Gastrocnemius medialis (tissue), 4 donors: ENCODE measurements around the gene MDFIC2.

Experiments used
- POLR2A ChIP-seq, 2 donors: fragments of 450-650 bp; IDR thresholded peaks; one replicate each; pipeline ENCODE4 v1.6.1; 2017; ENCODE audit warnings: antibody characterized with exemption in 2 of 2, mild to moderate bottlenecking in 2 of 2, moderate library complexity in 2 of 2
- TF ChIP-seq, protein P1 (sequence below), 5 experiments: fragments of 450-650 bp in 3 of 5; fragments of 200-600 bp in 2 of 5; sonication (generic) in 2 of 5; IDR thresholded peaks in 4 of 5; conservative IDR thresholded peaks in 1 of 5; 1 replicate in 4 of 5; 2 replicates in 1 of 5; pipeline ENCODE4 v1.5.1; 2016 to 2019; ENCODE audit warnings: antibody characterized with exemption in 5 of 5, mild to moderate bottlenecking in 3 of 5, moderate library complexity in 3 of 5

DNA sequence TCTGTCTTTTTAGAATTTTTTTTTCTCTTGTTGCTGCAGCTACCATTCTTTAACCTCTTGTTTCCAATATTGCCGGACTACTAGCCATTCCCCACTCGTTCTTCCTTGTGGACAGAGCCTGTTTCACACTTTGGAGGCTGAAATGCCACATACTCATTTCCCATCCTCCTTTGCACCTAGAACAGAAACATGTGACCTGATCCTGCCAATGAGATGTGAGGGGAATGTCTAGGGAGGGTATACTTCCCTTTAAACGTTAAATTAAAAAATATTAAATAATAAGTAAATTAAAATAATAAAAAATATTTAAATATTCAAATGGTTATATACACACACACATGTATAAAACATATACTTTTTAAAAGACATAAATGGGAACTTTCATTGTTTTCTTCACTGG, 20.6 kb upstream of the MDFIC2 start:
- no peak for TF ChIP-seq POLR2A (IDR thresholded peaks at IDR 0.05)
- TF ChIP-seq, protein P1, sequence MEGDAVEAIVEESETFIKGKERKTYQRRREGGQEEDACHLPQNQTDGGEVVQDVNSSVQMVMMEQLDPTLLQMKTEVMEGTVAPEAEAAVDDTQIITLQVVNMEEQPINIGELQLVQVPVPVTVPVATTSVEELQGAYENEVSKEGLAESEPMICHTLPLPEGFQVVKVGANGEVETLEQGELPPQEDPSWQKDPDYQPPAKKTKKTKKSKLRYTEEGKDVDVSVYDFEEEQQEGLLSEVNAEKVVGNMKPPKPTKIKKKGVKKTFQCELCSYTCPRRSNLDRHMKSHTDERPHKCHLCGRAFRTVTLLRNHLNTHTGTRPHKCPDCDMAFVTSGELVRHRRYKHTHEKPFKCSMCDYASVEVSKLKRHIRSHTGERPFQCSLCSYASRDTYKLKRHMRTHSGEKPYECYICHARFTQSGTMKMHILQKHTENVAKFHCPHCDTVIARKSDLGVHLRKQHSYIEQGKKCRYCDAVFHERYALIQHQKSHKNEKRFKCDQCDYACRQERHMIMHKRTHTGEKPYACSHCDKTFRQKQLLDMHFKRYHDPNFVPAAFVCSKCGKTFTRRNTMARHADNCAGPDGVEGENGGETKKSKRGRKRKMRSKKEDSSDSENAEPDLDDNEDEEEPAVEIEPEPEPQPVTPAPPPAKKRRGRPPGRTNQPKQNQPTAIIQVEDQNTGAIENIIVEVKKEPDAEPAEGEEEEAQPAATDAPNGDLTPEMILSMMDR (IDR thresholded peaks at IDR 0.05 in 4 of 5, conservative IDR thresholded peaks at IDR 0.05 in 1 of 5), result no peak
